GM18508 (cell line): Measurements from ENCODE around the gene RFC4.
A peak's percentile ranks its signal among the peaks of the same experiment; 100 is the strongest.

Source experiments
- ATAC-seq: cut with Tn5 transposase; IDR thresholded peaks from one replicate; pipeline ENCODE4 v1.9.1; 2021; ENCODE audit warnings: moderate number of reproducible peaks; ENCODE audit not compliant: insufficient read depth, unreplicated experiment

The RFC4 gene

DNA sequence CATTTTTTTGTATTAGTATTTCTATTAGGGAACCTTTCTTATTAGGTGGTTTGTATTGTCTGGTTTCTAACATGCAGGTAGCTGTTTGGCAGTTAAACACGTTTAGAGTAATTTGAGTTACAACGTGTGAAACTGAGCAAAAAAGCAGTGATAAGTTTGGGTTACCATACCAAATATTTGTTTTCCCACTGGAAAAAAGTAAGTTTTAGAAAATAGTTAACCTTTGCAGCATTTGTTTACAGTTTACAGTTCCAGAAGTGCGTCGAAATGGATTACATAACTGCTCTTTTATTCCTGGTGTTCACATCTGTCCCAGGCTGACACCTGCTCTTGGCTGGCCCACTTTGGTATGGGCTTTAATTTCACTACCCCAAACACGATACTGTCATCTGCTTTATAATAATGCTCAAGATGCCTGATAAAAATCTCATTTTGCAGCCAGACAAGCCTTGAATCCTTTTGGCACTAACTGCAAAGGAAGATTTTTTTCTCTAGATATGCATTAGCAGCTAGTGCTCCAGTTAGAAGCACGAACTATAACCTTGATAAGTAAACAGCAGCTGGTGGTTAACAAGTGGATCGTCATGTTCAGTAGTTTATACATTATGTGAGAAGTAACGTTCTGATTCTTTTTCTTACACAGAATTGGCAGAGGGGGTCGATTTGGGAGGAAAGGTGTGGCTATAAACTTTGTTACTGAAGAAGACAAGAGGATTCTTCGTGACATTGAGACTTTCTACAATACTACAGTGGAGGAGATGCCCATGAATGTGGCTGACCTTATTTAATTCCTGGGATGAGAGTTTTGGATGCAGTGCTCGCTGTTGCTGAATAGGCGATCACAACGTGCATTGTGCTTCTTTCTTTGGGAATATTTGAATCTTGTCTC lies 17.6 kb downstream of the RFC4 start:
- ATAC-seq = no peak

DNA sequence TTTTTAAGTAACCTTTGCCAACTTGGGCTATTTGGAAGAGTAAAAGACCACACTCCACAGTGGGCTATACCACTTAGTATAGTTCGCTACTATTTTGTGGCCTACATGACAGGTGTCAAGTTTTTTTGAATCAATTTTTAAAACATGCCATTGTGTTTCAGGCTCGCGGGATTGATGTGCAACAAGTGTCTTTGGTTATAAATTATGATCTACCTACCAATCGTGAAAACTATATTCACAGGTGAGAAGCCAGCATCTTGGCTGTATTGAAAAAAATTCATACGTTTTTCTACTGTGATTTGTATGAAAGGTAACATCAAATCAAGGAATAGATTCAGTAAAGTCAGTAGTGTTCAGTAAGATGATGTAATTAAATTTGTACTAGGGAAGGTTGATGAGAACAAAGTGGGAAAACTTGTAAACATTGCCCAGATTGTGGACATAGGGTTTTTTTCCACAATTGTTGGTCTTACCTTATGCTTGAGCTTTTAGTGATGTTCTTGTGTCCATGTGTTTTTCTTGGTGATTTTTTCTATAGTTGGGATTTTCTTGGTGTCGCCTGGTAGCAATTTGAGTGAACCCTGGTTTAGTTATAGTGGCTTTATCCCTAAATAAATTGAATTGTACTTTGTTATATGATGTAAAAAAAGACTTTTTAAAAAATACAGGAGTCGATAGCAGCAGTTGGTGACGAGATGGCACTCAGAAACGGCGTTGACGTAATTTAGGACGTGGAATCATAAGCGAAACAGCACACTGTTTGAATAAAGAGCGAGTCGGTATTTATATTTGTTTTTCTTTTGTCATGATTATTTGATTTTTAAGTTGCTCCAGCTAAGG lies 18.4 kb downstream of the RFC4 start:
- ATAC-seq = no peak

GRCh38 chr3:186786922-186787321 lies 19.4 kb downstream of the RFC4 start:
- no peak for ATAC-seq

DNA sequence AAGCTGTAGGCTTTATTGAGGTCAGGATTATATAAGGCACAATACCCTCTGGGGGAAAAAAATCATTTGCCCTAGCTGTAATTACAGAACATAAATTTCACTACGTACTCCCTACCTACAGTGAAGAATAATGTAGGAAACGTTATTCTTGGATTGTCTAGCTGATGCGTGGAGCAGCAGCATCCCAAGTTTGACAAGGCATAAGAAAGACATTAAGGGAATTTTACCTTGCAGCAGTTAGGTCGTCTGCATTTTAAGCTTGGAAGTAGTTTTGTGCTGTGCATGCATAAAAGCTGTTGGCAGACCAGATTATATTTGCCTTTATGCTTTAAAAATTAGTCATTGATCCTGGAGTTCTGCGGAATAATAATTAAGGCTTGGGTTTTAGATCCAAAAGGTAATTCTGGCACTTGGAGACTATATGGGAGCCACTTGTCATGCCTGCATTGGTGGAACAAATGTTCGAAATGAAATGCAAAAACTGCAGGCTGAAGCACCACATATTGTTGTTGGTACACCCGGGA lies 20.7 kb downstream of the RFC4 start:
- no peak for ATAC-seq

DNA sequence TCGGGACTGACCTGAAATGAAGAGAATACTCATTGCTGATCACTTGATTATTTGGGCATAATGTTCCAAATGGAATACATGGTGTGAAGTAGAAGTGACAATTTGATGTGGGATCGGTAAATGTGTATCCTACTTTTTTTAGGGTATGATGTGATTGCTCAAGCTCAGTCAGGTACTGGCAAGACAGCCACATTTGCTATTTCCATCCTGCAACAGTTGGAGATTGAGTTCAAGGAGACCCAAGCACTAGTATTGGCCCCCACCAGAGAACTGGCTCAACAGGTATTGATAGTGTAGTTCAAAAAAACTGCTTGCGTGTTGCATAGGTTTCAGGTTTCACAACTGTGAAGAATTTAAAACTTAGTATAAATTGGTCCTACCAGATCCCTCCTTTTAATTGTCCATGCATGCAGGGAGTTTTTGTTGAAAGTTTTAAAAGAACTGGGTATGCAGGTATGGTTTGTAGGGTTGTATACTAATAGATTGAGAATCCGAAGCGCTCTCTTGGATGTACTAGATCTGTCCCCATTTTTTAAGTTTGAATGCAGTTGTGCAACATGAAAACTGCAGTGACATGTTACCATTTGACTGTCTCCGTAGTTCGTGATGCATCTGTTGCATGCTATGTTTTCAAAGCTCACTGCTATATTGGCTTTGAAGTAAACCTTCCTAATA lies 21.3 kb downstream of the RFC4 start:
- ATAC-seq = no peak

DNA sequence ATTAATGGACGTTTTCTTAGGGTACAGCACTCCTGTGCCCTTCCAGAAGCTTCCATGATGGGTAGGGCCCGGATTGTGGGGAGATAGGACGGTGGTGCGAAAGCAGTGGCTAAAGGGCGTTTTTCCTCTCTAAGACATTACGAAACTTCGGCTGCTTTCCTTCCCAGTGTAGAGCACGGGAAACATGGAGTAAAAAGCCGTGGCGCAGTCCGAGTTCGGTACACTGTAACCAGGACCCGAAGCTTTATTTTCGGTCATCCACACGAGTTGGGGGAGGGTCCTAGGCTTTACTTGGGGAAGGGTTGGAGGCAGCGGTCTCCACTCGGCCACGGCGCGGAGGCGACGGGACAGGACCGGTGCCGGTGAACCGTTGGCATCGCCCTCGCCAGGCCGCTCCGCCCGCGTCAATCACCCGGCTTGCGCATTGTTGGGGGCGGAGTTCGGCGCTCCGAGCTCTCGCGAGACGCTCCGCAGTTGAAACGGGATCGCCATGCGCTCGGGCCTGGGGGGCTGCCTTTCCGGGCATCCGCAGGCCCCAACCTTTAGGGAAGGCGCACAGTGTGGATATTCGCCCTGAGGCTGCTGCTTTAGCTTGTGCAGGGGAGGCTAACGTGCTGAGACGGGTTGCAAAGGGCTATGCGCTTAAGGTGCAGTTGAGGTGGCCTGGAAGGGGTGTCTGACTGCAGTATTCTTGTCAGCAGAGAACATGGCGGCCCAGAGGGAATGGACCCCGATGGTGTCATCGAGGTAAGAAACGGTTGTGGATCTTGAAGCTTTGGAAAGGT lies 22.4 kb downstream of the RFC4 start:
- ATAC-seq = no peak

DNA sequence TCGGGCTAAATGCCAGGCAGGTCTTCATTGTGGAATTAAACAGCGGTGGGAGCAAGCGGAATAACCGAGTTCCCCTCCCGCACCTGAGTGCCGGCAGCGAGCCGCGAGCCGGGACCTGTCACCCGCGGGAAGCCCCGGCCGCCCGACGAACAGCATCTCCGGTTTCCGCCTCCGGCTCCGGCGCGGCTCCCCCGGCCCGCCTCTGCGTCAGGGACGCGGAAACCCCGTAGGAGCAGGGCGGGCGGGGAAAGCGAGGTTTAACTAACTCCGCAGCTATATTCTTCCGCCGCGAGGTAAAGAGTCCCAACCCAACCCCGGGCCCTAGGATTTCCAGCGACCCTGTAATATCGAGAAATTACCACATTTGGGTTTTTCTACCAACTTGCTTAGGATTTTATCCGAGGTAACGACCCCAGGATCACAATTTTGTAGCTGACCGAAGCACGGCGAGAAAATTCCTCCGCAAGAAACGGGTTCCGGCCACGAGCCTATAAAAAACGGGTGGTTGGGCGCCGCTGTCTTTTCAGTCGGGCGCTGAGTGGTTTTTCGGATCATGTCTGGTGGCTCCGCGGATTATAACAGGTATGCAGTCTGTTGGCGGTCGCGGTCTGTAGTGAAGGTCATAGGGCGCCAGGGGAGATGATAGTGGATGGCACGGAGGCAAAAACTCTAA lies 23.1 kb downstream of the RFC4 start, which contains the start of gene EIF4A2:
EIF4A2 (plus strand) TSS at position 520 of the 673 bp plus-strand sequence; CDS start at position 554, 34 bp downstream.
- no peak for ATAC-seq

GRCh38 chr3:186782542-186783057 lies 23.7 kb downstream of the RFC4 start:
- no peak for ATAC-seq

GRCh38 chr3:186779204-186779603 lies 27.1 kb downstream of the RFC4 start:
- ATAC-seq = no peak

GRCh38 chr3:186775999-186776398 lies 30.3 kb downstream of the RFC4 start:
- ATAC-seq = no peak

- peak; percentile 71 for ATAC-seq
These were observed 33.4 kb downstream of the RFC4 start for GRCh38 chr3:186772701-186773417.

DNA sequence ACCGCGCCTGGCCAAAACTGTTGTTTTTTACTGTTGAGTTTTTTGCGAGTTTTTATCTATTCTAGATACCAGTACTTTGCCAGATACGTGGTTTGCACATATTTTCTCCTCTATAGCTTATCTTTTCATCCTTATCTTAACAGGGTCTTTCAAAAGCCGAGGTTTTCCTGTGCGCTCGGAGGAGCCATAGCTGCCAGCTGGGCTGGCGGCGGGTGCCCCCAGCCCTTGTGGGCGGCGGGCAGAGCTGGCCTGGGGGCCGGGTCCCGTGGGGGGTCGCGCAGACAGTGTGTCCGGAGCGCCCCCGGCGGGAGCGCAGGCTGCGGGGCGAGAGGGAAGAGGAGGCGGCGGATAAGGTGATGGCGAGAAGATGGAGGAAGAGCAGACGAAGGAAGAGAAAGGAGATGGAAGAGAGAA lies 34.0 kb downstream of the RFC4 start:
- peak; percentile 13 for ATAC-seq

- ATAC-seq = no peak
These were observed 45.3 kb downstream of the RFC4 start for GRCh38 chr3:186760897-186761447.

GRCh38 chr3:186760141-186760833 lies 46.0 kb downstream of the RFC4 start:
- no peak for ATAC-seq

GRCh38 chr3:186759231-186759930 lies 46.9 kb downstream of the RFC4 start:
- ATAC-seq = no peak

GRCh38 chr3:186757686-186758220 lies 48.5 kb downstream of the RFC4 start:
- no peak for ATAC-seq
